ENCODE results near the gene FBXO5. TPM values are rescaled to one million over a fixed set of nuclear protein-coding genes. Genes with fewer than 3 reads are reported as not detected.

Gene FBXO5
- total RNA-seq, 1 experiment from 2014 or later, result 102 TPM

DNA sequence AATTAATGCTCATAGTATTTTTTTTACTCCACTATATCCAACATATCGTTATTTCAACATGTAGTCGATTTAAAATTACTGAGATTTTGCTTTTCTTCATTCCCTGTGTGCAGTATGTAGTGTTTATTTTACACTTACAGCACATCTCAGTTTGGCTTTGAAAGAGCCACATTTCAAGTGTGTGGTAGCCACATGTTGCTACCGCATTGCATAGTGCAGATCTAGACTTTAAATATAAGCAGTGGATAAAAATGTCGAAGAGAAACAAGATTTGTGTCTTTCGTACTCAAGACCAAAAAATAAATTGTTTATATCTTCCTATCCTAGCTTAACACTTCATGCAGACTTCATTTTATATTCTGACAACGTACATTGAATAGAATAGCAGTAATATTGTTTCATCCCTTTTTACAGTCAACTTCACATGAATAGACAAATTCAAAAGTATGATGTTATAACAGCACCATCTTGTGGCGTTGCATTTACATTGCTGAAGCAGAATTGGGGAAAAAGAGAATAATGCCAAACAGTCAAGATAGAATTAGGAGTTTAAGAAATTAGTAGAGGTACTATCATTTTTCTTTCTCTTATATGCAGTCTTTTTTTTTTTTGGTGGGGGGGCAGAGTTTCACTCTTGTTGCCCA lies 29.9 kb downstream of the FBXO5 start:
- peak; percentile 59 for DNase-seq (ENCODE audit: low read depth)

GRCh38 chr6:152952045-152952444 lies 30.8 kb downstream of the FBXO5 start:
- peak; percentile 82 for DNase-seq (ENCODE audit: low read depth)

GRCh38 chr6:152950240-152950639 lies 32.6 kb downstream of the FBXO5 start:
- no peak for DNase-seq (ENCODE audit: low read depth)

DNA sequence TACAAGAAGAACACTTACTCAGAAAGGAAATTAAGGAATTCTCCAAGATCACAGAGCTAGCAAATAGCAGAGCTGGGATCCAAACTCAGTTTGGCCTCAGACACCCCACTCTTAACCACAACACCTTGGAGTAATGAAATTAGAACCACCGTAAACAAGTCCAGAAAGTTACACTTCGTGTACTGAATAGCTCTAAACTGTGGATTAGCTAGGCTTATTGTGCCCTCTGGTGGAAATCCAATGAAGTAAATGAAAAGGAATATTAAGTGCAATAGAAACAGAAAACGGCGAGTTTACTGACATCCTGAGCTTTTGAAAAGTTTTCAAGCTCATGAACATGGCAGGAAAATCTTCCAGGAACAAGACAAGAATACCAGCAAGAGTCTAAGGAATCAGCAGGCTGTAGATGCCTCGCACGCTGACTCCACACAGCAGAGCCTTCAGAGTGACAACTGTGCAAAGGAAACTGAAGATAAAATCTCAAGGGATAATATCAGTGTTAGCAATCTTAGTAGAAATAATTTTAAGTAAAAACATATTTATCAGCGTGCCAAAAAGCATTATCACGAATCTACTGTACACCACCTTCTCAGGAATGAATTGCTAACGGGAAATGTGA lies 34.6 kb downstream of the FBXO5 start:
- peak; percentile 64 for DNase-seq (ENCODE audit: low read depth)

DNA sequence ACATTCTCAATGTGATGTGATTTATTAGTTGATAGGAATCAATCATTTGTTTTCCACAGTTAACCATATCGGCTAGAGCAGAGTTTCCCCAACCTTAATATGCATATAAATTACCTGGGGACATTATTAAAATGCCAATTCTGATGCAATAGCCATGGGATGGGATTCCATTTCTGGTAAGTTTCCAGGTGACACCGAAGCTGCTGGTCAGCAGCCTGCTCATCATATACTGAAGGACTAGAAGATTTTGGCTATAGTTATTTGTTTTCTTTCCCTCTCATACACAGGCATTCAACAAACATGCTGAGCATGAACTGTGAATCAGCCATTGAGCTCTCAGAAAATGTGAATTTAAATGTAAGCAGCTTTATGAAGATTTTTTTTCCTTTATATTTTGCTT lies 35.8 kb downstream of the FBXO5 start:
- DNase-seq (ENCODE audit: low read depth), result no peak

DNA sequence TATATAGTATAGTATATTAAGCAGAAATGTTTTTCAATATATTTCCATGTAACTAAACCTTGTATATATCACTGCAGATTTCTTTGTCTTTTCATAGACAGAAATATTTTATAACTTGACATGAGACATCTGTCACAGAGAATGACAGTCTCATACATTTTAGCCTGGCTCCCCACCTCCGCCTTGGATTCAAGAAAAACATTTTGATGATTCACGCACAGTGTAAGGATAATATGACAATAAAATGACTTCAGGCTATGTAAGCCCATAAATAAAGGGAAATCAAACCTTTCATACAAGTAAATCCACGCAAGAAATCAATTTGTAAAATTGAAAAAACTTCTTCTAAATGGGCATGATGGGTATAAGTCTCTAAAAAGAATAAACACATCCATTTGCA lies 36.4 kb downstream of the FBXO5 start:
- DNase-seq (ENCODE audit: low read depth), result no peak

GRCh38 chr6:152943260-152943897 lies 39.5 kb downstream of the FBXO5 start:
- DNase-seq (ENCODE audit: low read depth), result peak; percentile 21

DNA sequence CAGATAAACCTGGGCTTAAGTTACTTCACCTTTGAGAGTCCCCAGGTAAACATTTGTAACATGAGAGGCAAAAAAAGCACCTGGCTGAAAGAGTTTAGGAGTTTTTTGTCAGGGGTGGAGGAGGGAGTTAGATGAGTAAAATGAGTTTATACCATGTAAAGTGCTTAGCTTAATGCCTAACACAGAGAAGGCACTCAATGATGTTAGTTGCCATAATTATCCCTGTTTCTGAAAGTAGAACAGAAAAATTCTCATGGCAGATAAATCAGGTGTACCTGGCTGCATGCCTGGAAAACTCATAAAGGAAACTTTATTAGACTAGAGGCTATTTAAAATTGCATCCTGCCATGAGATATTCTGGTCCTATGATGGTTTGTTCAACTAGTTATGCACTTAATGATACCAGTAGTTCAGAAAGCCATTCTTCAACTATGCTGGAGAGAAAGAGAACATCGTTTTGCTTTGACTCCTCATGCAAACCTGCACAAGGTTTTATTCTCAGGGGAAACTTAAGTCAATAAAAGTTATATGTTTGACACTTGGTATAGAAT lies 40.4 kb downstream of the FBXO5 start:
- no peak for DNase-seq (ENCODE audit: low read depth)

- peak; percentile 70 for DNase-seq (ENCODE audit: low read depth)
Observed at GRCh38 chr6:152941746-152942145, 41.1 kb downstream of the FBXO5 start.

GRCh38 chr6:152932865-152933264 lies 50.0 kb downstream of the FBXO5 start:
- no peak for DNase-seq (ENCODE audit: low read depth)

GRCh38 chr6:152922706-152923105 lies 60.1 kb downstream of the FBXO5 start:
- DNase-seq (ENCODE audit: low read depth), result no peak

Other genes with a start within 250 kb of the FBXO5 start
- gene VIP, start 232.2 kb downstream of the FBXO5 start, total RNA-seq (2014; rRNA removed; shearing (Covaris generic)), result not detected in 2 replicates
- gene MTRF1L, start 19.7 kb upstream of the FBXO5 start, total RNA-seq (2014; rRNA removed; shearing (Covaris generic)), result 19.7 and 25.0 TPM in 2 replicates
- 3.2 and 4.4 TPM in 2 replicates for gene RGS17, start 148.2 kb upstream of the FBXO5 start, total RNA-seq (2014; rRNA removed; shearing (Covaris generic))

All from RPMI7951 (cell line).